HG03439 (cell line): ENCODE measurements around the gene SMARCB1.

Experiments used
- ATAC-seq: cut with Tn5 transposase; IDR thresholded peaks from one replicate; pipeline ENCODE4 v1.9.1; 2021; ENCODE audit warnings: mild to moderate bottlenecking, moderate library complexity; ENCODE audit not compliant: unreplicated experiment

The SMARCB1 gene

DNA sequence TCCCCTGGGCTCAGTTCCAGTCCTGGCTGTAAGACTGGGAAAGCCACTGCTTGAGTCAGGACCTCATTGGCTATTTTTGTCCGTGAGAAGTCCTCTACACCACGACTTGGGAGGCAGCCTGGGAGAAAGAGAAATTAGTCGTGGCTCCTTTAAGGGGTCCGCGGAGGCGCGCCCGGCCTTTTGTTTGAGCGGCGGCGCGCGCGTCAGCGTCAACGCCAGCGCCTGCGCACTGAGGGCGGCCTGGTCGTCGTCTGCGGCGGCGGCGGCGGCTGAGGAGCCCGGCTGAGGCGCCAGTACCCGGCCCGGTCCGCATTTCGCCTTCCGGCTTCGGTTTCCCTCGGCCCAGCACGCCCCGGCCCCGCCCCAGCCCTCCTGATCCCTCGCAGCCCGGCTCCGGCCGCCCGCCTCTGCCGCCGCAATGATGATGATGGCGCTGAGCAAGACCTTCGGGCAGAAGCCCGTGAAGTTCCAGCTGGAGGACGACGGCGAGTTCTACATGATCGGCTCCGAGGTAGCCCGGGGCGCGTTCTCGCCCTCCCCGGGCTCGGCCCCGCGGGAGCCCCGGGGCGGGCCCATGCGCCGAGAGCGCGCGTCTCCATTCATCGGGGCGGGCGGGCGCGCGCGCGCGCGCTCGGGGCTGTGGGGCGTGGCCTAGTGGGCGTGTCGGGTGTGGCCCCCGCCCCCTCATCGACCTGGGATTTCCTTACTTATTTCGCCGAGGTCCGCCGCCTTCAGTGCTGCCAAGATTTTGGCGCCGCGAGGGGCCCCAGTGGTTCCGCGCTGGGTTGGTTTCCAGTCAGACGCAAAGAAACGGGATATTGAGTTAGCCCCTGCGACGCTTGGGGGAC lies at the start of gene SMARCB1:
Gene SMARCB1 (plus strand): TSS at position 215 of the 848 bp plus-strand sequence. CDS start 204 bp downstream, at position 419.
- peak; percentile 67 for ATAC-seq

GRCh38 chr22:23737696-23738095 lies 49.1 kb upstream of the SMARCB1 start:
- no peak for ATAC-seq

- ATAC-seq, result no peak
These were observed 44.1 kb upstream of the SMARCB1 start for GRCh38 chr22:23742505-23743264.

GRCh38 chr22:23743303-23743705 lies 43.5 kb upstream of the SMARCB1 start:
- no peak for ATAC-seq

GRCh38 chr22:23744001-23744400 lies 42.8 kb upstream of the SMARCB1 start:
- no peak for ATAC-seq

DNA sequence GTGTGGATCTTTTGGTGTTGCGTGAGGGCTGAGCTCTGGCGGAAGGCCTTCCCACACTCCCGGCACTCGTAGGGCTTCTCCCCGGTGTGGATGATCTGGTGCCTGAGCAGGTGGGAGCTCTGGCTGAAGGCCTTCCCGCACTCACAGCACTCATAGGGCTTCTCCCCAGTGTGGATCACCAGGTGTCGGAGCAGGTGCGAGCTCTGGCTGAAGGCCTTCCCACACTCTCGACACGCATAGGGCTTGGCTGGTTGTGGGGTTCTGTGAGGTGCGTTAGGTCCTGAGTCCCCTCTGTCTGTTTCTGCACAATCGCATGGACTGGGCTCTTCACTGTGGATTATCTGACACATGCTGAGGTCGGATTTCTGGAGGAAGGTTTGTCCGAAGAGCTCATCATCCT lies 42.3 kb upstream of the SMARCB1 start:
- ATAC-seq, result no peak

DNA sequence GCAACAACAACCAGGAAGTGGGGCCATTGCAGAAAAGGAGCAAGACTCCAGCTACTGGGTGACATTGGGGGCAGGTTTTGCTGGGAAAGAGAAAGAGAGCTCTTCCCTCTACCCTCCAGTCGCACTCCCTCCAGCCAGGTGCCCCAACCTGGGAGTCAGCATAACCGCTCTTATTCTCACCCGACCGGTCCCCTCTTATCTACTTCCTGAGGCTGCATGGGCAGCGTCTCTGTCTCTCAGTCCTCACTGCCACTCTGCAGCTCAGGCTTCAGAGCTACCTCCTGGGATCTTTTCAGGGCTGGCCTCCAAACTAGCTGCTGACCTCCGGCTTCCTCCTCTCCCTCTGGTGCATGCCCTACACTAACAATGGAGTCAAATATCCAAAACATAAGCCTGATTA lies 41.0 kb upstream of the SMARCB1 start:
- ATAC-seq, result no peak

- ATAC-seq, result no peak
These were observed 36.9 kb upstream of the SMARCB1 start for GRCh38 chr22:23749841-23750301.

GRCh38 chr22:23750367-23750713 lies 36.4 kb upstream of the SMARCB1 start:
- ATAC-seq, result no peak

DNA sequence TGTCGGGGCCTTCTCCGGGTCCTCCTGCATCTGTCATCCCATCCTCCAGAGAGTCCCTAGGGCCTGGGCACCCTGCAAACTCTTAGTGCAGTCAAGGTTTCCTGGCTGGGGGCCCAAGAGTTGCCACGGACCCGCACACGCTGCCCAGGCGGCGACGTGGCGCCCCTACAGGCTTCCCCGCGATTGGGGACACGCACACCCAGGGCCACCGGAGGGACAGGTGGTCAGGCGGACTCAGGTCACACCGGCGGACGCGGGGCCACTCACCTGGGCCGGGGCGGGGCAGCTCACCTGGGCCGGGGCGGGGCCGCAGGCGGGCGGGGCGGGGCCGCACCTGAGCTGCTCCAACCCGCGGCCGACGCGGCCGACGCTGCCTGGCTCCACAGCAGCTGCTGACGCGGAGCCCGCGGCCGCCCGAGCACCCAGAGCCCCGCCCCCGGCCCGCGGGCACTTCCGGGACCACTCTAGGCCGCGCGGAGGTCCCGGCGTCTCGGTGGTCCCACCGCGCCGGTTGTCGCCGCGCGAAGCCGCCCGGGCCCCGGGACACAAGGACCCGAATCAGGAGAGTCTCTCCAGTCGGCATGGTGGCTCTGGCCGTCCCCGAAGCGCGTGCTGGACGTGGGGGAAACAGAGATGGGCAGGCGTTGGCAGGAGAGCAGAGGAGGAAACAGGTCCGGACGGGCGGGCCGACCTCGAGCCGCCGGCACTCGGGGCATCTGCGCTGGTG lies 35.9 kb upstream of the SMARCB1 start, which contains the start of gene ZNF70:
Gene ZNF70 (minus strand): TSS at position 399 of the 727 bp plus-strand sequence. CDS start 5,972 bp downstream, outside the sequence.
- ATAC-seq, result peak; percentile 81

- peak; percentile 28 for ATAC-seq
These were observed 35.2 kb upstream of the SMARCB1 start for GRCh38 chr22:23751441-23751996.

- no peak for ATAC-seq
These were observed 34.6 kb upstream of the SMARCB1 start for GRCh38 chr22:23752090-23752691.

DNA sequence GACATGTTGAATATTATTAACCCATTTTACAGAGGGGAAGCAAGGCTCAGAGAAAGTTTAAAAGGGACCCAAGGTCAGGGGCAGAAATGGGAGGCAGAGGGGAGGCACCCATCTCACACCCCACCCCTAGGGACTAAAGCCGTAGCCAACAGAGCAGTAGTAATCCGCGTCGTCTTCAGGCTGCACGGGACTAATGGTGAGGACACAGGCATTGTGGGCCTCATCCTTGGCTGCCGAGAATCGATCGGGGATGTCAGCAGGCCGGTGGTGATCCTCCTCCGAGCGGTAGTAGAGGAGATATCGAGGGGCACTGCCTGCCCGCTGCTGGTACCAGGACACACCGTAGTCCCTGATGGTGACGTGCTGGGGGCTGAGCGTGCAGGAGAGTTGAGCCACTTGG lies 34.0 kb upstream of the SMARCB1 start:
- ATAC-seq, result no peak

GRCh38 chr22:23753385-23753784 lies 33.4 kb upstream of the SMARCB1 start:
- ATAC-seq, result no peak

- ATAC-seq, result no peak
These were observed 32.4 kb upstream of the SMARCB1 start, which contains the start of gene VPREB3 for GRCh38 chr22:23754220-23754919. Gene VPREB3, minus strand, starts transcription at chr22:23754425. Its CDS starts 62 bp downstream, at chr22:23754363.

DNA sequence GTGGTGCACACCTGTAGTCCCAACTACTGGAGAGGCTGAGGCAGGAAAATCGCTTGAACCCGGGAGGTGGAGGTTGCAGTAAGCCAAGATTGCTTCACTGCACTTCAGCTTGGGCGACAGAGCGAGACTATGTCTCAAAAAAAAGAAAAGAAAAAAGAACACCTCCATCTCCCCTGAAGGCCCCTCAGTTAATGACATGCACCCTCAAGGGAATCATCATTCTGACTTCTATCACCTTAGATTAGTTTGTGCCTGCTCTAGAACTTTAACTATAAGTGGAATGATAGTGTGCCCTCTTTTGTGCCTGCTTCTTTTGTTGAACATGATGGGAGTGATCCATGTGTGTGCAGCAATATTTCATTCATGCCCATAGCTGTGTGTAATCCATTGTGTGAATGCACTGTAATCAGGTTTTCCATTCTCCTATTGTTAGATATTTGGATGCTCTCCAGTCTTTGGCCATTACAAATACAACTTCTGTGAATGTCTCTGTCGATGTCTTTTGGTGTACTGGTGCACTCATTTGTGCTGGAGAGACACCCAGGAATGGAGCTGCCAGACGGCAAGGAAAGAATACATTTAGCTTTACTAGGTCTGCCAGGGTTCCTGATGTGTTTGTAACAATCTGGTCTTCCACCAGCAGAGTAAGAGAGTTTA lies 31.7 kb upstream of the SMARCB1 start:
- ATAC-seq, result no peak

- ATAC-seq, result no peak
These were observed 31.1 kb upstream of the SMARCB1 start for GRCh38 chr22:23755711-23756110.

DNA sequence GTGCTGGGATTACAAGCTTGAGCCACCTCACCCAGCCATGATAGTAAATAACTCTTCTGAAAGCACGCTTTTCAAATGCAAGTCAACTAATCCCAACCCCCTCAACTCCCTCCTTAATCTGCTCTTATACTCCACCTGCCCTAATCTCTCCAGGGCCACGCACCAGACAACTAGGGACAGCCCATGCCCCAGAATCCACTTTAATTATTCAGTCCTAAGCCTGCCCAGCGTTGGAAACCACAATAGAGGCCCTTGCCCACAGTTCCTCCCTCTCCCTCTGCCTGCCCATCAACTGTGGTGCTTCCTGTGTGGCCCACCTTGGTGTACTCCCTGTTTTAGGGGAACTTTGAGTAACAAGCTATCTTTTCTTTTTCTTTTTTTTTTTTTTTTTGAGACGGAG lies 29.9 kb upstream of the SMARCB1 start:
- ATAC-seq, result no peak

GRCh38 chr22:23759566-23759965 lies 27.2 kb upstream of the SMARCB1 start:
- ATAC-seq, result no peak
